Activated CD8-positive, alpha-beta memory T cell treated with anti-CD3 and anti-CD28 coated beads, Interleukin-2, amount 50 U/mL, for 24 hours (primary cell): ENCODE data around the gene PRKCQ.
"Not testable (repeated sequence)": the region's sequence is repeated elsewhere in the genome, so short reads cannot be mapped to it uniquely, and the experiment has no call there.

Experiments
- DNase-seq: peaks from one replicate; pipeline ENCODE4 v3.0.0-alpha.2; 2020; ENCODE audit errors: extremely low read depth

The PRKCQ gene

DNA sequence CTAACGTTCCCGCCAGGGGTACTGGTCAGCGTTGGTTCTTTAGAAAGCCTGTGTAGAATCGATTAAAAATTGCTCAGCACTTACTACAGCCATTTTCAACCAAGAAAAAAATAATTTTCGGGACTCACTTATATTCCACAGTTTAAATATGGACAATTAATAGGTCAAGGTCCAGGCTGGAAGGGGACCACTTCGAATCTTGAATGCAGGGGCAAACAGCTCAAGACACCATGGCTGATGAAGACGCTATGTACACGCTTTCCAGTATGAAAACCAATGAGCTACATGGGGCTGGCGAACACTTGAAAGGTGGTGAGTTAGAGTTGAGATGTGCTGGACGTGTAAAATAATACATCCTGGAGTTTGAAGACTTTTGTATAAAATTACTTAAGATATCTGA, 87.2 kb downstream of the PRKCQ start:
- no peak for DNase-seq

DNA sequence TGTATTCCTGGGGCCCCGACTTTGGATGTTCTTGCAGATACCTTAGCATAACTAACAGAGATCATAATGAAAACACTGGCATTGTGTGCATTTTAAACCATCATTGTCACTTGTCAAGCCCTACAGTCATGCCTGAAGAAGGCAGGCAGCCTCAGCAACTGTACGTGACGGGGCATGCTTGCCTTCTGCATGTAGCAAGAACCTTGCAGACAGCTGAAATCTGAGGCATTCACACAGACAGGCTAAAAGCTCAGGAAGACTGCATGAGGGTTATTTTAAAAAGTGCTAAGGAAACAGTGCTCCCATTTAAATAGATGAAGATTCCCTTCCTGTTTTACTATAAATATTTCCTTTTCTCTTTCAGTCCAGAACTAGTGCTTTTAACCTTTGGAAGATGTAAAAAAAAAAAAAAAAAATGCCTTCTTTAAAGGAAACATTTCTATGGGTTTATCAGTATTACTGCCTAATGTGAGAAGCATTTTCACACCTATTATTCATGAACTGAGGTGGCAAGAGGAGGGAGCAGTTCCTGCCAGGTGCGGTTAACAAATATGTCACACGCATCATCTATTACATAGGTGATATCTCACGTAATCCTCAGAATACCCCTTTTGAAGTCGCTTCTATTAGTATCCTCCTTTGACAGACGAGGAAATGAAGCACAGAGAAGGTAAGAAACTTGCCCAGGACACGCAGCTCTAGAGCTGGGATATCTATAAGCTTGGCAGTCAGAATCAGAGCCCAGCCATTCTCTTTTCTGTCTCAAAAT, 88.1 kb downstream of the PRKCQ start:
- DNase-seq = no peak

DNA sequence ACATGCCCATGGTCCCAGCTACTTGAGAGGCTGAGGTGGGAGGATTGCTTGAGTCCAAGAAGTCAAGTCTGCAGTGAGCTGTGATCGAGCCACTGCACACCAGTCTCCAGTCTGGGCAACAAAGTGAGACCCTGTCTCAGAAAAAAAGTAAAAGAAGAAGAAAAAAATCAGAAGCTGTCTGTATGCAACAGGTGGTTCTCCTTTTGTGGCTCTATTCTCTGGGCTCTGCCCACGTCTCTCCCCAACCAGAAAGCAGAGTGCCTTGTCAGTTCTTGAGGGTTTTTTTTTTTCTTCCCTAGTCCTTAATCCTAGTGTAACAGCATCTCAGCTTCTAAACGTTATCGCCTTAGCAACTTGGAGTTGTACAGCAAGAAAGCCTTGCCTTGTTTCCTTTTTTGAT, 89.5 kb downstream of the PRKCQ start:
- DNase-seq = no peak

DNA sequence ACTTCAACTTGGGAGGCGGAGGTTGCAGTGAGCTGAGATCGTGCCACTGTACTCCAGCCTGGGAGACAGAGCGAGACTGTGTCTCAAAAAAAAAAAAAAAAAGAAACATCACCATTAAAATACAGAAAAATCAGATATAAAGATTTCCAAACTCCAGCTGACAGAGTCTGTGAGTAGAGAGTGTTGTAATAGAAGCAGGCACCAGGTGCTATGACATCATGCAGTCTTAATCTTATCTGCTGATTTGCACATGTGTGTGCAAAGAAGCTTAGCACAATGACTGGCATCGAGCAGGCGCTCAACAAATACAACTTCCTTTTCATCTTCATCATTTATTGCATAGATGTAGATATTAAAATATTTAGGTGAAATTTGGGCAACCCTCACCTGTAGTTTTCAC, 92.2 kb downstream of the PRKCQ start:
- DNase-seq = no peak

DNA sequence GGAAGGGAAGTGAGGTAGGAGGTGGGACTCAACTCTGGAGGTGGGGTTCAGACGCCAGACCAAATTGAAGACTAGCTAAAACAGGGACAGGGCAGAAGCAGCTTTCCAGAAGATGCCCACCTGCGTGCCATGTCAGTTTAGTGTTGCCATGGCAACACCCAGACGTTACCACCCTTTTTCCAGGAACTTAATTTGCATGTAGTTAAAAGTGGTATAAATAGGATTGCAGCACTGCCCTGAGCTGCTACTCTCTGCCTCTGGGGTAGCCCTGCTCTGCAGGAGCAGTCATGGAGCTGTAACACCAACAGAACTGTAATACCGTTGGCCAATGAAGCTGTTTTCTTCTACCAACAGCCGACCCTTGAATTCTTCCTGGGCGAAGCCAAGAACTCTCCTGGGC, 93.8 kb downstream of the PRKCQ start:
- DNase-seq = no peak

DNA sequence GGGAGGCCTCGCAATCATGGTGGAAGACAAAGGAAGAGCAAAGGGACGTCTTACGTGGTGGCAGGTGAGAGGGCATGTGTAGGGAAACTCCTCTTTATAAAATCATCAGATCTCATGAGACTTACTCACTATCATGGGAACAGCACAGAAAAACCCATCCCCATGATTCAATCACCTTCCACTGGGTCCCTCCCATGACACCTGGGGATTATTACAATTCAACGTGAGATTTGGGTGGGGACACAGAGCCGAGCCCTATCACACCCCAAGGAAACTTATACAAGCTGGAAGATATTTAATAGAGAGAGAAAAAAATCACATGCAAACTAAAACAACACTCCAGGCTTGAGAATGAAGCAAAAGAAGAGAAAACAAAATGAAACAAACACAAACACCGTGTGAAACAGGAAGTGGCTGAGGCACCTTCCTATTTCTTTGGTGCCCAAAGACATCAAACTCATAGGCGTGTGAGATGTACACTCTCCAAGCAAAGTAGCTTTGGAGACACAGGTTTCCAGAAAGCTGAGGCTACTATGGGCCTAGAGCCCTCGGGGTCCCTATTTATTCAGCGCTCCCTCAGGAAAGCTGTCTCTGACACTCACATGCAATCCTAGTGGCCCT, 97.2 kb downstream of the PRKCQ start:
- no peak for DNase-seq

DNA sequence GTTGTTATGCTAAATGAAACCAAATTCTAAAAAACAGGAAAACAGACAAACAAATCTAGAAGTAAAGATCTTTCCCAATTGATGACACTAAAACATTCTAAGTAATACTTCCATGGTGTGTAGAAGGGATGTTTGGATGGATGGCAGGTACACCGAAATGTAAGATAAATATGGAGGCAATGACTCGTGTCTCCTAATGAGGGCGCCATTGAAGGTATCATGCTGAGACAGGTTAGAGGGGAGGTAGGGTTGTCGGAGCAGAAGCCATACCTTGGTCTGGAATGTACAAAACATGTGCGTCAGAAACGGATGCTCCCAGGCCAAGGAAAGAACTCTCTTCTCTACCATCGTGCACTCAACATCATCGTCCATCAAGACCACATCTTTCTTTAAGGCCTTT, 101.4 kb downstream of the PRKCQ start:
- DNase-seq = no peak

DNA sequence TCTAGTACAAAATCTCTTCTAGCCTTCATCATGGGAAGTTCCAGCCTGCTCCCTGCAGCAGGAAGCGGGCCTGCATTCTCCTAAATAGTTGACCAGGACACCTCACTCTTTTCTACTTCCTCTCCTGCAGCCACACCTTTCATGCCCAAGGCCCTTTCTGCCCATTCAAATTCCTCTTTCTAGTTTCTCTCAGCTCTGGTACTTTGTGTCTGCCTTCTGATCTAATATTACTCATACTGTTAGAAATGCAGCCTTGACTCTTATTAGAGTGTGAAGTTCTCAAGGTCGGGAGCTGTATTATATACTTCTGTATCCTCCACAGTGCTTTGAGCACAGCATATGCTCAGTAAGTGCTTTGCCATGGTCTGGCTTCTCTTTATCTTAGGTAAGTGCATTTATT, 103.1 kb downstream of the PRKCQ start:
- DNase-seq = no peak

DNA sequence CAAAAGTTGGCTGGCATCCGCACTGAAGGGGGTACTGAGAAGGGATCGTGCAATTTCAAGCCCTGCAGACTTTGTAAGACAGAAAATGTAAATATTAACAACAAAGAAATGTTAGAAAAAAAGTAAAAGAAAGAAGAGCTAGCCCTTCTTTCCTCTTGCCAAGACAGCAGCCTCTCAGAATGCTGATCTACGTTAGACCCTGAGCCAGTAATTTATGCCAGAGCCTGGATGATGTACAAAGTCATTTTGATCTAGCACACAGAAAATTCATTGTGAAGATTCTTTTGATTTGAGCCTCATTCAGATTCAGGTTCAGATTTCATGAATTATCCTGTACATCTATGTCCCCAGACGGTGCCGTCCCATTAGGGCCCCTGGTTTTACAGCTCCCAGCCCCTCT, 105.2 kb downstream of the PRKCQ start:
- no peak for DNase-seq

DNA sequence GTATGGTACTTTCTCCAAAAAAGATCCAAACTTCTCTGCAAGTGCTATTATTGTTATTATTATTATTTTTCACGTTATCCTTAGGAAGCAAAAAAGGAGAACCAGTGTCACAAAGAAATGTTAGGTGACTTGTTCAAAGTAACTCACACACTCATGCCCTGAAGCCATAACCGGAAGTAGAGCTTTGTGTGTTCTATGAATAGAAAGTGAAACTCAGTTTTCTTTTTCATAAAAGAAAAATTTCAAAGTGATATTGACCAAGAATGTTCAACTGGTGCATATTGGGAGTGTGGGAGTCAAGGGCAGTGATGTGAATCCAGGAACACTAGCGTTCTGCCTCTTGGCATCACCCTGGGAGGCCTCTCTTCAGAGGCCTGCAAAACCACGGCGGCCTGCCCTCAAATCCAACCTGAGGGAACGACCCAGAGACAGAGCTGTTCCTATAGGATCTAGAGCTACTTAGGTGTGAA, 106.1 kb downstream of the PRKCQ start:
- DNase-seq = no peak

DNA sequence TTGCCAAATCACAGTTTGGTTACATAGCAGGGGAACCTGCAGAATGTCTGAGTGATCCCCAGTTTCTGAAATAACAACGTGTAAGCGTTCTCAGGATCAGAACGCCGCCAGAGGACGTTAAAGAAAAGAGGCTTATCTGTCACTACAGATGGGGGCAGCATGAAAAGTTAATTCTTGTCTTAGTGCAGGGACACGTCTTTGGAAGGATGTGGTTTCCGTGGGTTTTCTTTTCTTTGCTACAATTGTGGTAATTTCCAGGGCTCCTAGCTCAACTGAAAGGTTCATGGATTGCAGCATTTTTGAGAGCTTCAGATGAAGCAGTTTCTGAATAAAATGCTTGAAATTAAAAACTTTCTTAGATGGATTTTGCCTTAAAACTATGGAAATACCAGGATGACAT, 106.6 kb downstream of the PRKCQ start:
- DNase-seq = no peak

DNA sequence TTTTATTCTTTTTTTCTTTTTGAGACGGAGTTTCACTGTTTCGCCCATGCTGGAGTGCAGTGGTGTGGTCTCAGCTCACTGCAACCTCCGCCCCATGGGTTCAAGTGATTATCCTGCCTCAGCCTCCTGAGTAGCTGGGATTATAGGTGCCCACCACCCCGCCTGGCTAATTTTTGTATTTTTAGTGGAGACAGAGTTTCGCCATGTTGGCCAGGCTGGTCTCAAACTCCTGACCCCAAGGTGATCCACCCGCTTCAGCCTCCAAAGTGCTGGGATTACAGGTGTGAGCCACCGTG, 107.4 kb downstream of the PRKCQ start:
- not testable (repeated sequence) for DNase-seq

DNA sequence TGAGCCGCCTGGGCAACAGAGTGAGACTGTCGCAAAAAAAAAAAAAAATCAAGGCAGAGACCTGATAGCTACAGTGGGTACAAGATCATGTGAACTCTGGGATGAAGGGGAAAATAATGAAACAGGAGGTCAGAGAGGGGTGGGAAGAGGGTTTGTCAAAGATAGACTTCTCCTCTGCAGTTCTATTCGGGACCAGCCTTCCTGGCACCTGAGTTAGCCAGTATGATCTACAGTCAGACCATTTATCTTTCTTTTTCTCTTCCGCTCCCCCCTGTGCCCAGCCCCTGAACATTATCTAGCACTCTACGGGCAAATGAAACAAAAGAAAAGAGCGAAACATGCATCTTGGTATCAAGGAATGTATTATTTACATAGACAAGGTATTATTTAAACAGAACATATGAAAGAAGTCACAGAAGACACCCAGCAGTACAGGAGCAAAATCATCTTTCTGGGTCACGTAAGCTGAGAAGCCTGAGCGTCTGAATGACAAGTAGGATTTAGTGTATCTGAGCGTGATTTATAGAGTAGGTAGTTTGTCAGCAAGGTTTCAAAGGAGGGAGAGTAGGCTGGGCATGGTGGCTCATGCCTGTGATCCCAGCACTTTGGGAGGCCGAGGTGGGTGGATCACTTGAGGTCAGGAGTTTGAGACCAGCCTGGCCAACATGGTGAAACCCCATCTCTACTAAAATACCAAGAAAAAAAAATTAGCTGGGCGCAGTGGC, 109.0 kb downstream of the PRKCQ start:
- no peak for DNase-seq

DNA sequence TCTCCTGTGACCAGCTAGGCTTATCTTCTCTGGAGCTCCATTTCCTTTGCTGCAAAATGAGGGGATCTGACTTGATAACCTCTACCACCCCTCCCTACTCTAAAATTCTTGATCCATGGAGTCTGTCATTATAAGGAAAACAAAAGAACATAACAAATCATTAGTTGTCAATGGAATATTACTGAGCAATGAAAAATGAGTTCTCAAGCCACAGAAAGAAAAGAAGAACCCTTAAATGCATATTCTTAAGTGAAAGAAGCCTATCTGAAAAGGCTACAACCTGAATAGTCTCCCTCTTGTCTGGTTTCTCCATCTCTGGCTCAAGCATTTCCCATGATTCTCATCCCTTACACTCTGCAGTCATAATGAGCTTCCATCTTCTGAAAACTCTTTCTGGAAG, 110.4 kb downstream of the PRKCQ start:
- DNase-seq = no peak

DNA sequence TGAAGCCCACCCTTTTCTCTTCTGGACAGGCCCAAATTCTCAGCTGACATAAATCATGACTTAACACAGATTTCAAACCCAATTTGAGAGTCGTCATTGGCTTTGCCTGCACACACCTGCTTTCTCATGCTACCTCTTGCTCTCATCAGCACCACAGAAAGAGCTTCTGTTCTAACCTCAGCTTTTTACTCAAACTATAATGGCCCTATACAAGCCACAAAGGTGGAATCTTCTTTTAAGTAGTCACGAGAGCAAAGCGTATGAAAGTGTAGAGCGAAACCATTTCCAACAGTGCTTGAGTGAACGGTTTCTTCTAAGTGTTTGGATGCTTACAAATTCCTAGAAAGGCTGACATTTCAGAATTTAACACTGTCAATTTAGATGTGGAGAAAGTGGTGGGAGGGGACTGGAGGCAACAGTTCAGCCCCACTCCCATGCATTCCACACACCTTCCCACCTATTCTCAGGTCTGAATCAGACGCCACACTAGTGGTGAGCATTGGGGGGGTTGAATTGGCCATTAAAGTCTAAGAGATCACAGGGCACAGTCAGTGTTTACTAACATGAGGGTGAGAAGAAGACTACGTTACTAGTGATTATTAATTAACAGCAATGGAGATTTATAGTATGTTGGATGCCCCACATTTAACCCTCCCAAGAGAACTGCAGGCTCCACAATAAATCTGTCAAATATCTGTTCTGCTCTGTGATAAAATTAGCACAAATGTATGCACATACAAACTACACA, 114.0 kb downstream of the PRKCQ start:
- DNase-seq = no peak

DNA sequence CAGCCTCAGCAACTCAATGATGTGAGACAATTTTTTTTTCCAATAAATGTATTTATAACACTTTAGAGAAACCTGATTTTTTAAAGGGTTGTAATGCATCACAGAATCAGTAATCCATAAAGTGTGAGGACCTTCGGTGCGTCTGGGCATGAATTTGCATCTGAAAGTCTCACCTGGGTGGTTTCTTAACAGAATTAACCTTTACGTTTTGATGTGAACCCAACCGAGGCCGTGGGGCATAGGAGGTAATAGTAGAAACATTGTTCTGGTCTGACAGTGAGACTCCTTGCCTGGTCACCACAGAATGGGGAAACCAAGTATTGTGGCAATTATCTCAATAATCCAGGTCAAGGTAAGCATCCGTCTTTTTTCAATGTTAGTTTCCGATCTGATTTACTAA, 114.6 kb downstream of the PRKCQ start:
- no peak for DNase-seq

DNA sequence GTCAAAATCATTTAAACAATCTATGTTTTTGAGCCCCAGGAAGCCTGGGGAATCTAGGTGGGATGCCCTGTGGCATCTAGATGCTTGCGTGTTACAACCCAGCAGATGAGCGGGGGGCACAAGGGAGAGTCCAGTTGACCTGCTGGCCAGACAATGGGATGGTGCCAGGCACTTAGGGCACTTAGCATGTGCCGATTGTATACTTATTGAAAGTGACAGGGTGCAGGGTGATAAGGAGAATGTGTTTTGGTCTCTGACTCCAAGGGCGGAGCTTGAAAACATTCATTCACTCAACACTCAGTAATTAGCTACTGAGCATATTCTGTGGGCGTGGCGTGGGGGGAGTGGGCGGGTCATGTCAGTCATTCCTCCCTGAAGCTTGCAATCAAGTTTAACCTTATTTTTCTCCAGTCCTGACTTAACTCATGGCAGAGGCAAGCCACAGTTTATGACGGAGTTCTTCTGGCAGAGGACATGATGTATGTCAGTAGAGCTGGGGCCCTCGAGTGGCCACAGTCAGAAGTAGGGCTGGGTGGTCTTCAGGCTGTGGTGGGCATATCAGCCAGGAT, 115.1 kb downstream of the PRKCQ start:
- no peak for DNase-seq

DNA sequence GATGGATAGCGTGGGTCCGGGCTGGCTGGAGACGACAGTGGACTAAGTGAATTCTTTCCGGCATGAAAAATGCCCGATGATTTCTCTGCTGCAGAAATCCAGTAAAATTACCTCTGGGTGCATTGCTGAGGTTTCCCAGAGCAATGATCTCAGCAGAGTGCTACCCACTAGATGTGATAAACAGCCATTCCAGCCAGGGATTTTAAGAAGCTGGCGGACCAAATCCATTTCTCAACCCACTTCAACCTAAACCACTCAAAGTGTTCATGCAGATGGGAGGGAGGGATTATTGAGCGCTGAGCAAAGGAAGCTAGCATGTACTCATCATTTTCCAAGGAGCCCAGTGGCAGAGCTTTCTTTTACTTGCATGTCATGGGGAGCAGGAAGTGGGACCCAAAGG, 116.7 kb downstream of the PRKCQ start:
- no peak for DNase-seq

DNA sequence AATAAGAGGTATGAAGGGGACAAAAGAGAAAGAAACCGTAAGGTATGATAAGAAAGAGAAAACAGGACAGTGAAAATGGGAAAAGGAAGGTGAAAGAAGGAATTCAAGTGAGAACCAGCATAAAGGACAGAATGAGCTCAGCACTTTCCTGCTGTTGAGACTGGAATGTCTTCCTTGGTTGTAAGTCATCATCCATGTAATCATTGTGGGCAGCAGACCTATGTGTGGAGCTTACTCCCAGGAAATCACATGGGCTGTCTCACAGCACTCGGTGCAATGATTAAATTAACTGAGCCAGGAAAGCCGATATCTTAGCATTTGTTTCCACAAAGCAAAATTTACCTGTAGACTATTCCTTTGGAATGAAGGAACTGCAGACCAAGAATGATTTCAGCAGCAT, 118.1 kb downstream of the PRKCQ start:
- no peak for DNase-seq

DNA sequence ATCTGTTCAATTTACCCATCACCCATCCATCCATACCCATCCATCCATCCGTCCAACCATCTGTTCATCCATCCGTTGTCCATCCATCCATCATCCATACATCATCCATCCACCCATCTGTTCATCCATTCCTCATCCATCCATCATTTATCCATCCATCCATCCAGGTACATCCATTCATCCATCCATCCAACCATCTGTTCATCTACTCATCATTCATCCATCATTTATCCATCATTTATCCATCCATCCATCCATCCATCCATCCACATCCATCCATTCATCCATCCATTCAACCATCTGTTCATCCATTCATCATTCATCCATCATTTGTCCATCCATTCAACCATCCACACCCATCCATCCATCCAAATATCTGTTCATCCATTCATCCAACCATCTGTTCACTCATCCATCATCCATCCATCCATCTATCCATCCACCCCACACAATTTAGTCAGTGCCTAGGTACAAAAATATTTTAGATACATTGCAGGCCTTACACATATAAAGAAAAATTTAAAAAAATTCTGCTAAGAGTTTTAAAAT, 119.1 kb downstream of the PRKCQ start:
- no peak for DNase-seq

DNA sequence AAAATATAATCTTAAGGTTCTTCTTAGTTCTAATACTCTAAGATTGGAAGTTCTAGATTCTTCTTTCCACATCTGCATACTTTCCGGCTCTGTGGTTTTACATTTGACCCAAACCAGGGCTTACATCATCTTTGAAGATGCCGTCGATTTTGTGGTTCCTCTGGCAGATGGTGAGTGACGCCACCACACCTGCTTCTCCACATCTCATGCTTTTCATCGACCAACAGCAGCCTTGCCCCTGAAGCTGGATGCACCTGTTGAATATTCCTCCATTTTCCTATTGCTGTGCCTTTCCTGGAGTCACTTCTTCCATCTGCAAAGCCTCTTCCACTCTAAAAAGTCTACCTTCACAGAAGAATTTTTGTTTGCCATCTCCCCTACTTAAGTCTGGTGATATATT, 121.3 kb downstream of the PRKCQ start:
- DNase-seq = no peak

DNA sequence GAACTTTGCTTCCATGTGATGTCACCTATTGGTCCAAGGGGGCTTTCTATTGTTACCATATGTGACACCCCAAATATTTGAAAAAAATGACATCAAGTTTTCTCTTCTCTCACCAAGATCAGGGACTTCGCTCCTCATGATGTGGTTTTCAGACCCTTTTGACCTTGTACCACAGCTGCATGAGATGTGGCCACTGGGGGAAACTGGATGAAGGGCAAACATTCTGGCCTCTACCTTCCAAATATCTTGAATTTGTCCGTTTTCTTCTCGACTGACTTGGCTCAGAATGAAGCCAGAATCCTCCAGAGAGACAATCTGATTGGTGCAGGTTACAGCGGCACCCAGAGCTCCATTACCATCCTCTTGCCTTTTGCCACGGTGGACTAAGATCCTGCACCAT, 122.7 kb downstream of the PRKCQ start:
- no peak for DNase-seq
